ENCODE results near the gene JUND.
A peak's percentile ranks its signal among the peaks of the same experiment; 100 is the strongest.

Gene JUND

GRCh38 chr19:18274219-18274780 is 7.1 kb downstream of the JUND start, which contains the start of gene IQCN:
Gene IQCN (minus strand): TSS chr19:18274452. CDS start chr19:18269478, 4,974 bp downstream.
- H3K27ac ChIP-seq (ENCODE audit: low read length) = peak within 1 kb of the TSS; percentile 80
- H3K4me3 ChIP-seq (ENCODE audit: low read depth in 1 of 2, low read length in 2 of 2) = peak within 1 kb of the TSS in 1 of 2 donors; percentile 37
- peaks cover 10 to 14% of the 10 kb centered on the region in 2 donors for H3K36me3 ChIP-seq (ENCODE audit: control insufficient read depth in 1 of 2, insufficient read depth in 2 of 2, low read length in 2 of 2)
- H3K27me3 ChIP-seq (ENCODE audit: low read depth, low read length) = no peaks in the 10 kb centered on the region
- no peaks in the 10 kb centered on the region for H3K9me3 ChIP-seq (ENCODE audit: control insufficient read depth in 1 of 2, low read length in 2 of 2)
- peaks cover 22 to 49% of the 10 kb centered on the region in 2 donors for H3K4me1 ChIP-seq (ENCODE audit: control insufficient read depth in 1 of 2, insufficient read depth in 2 of 2, low read length in 2 of 2)

- Histone ChIP-seq H3K4me3 (ENCODE audit: low read depth in 1 of 2, low read length in 2 of 2) (no peak overlapping the region), H3K27ac (ENCODE audit: low read length) (no peak overlapping the region), H3K36me3 (ENCODE audit: control insufficient read depth in 1 of 2, insufficient read depth in 2 of 2, low read length in 2 of 2) (peaks cover 4 to 9% of the 10 kb centered on the region in 2 donors), H3K4me1 (ENCODE audit: control insufficient read depth in 1 of 2, insufficient read depth in 2 of 2, low read length in 2 of 2) (peaks cover 17 to 43% of the 10 kb centered on the region in 2 donors), H3K9me3 (ENCODE audit: control insufficient read depth in 1 of 2, low read length in 2 of 2) (no peaks in the 10 kb centered on the region), H3K27me3 (ENCODE audit: low read depth, low read length) (no peaks in the 10 kb centered on the region)
Observed at GRCh38 chr19:18273561-18274218, 7.7 kb downstream of the JUND start.

GRCh38 chr19:18271433-18271841 is 10.0 kb downstream of the JUND start:
- Histone ChIP-seq H3K9me3 (ENCODE audit: control insufficient read depth in 1 of 2, low read length in 2 of 2) (no peaks in the 10 kb centered on the region), H3K27ac (ENCODE audit: low read length) (no peak overlapping the region), H3K36me3 (ENCODE audit: control insufficient read depth in 1 of 2, insufficient read depth in 2 of 2, low read length in 2 of 2) (peaks cover 3 to 18% of the 10 kb centered on the region in 2 donors), H3K4me1 (ENCODE audit: control insufficient read depth in 1 of 2, insufficient read depth in 2 of 2, low read length in 2 of 2) (peaks cover 11 to 23% of the 10 kb centered on the region in 2 donors), H3K27me3 (ENCODE audit: low read depth, low read length) (no peaks in the 10 kb centered on the region), H3K4me3 (ENCODE audit: low read depth in 1 of 2, low read length in 2 of 2) (no peak overlapping the region)

- Histone ChIP-seq H3K27ac (ENCODE audit: low read length) (no peak overlapping the region), H3K4me3 (ENCODE audit: low read depth in 1 of 2, low read length in 2 of 2) (no peak overlapping the region), H3K4me1 (ENCODE audit: control insufficient read depth in 1 of 2, insufficient read depth in 2 of 2, low read length in 2 of 2) (peaks cover 6 to 12% of the 10 kb centered on the region in 2 donors), H3K27me3 (ENCODE audit: low read depth, low read length) (no peaks in the 10 kb centered on the region), H3K9me3 (ENCODE audit: control insufficient read depth in 1 of 2, low read length in 2 of 2) (no peaks in the 10 kb centered on the region), H3K36me3 (ENCODE audit: control insufficient read depth in 1 of 2, insufficient read depth in 2 of 2, low read length in 2 of 2) (peaks cover 5 to 29% of the 10 kb centered on the region in 2 donors)
Observed at GRCh38 chr19:18270326-18270725, 11.1 kb downstream of the JUND start.

- peaks cover 0 to under 1% of the 10 kb centered on the region in 2 donors for H3K4me1 ChIP-seq (ENCODE audit: control insufficient read depth in 1 of 2, insufficient read depth in 2 of 2, low read length in 2 of 2)
- H3K9me3 ChIP-seq (ENCODE audit: control insufficient read depth in 1 of 2, low read length in 2 of 2) = no peaks in the 10 kb centered on the region
- H3K27me3 ChIP-seq (ENCODE audit: low read depth, low read length) = no peaks in the 10 kb centered on the region
- peaks cover 9 to 40% of the 10 kb centered on the region in 2 donors for H3K36me3 ChIP-seq (ENCODE audit: control insufficient read depth in 1 of 2, insufficient read depth in 2 of 2, low read length in 2 of 2)
- no peak overlapping the region for H3K4me3 ChIP-seq (ENCODE audit: low read depth in 1 of 2, low read length in 2 of 2)
- no peak overlapping the region for H3K27ac ChIP-seq (ENCODE audit: low read length)
Observed at GRCh38 chr19:18269070-18269723, 12.2 kb downstream of the JUND start.

- H3K9me3 ChIP-seq (ENCODE audit: control insufficient read depth in 1 of 2, low read length in 2 of 2) = no peaks in the 10 kb centered on the region
- no peaks in the 10 kb centered on the region for H3K27me3 ChIP-seq (ENCODE audit: low read depth, low read length)
- H3K36me3 ChIP-seq (ENCODE audit: control insufficient read depth in 1 of 2, insufficient read depth in 2 of 2, low read length in 2 of 2) = peaks cover 9 to 49% of the 10 kb centered on the region in 2 donors
- no peak overlapping the region for H3K27ac ChIP-seq (ENCODE audit: low read length)
- no peak overlapping the region for H3K4me3 ChIP-seq (ENCODE audit: low read depth in 1 of 2, low read length in 2 of 2)
- H3K4me1 ChIP-seq (ENCODE audit: control insufficient read depth in 1 of 2, insufficient read depth in 2 of 2, low read length in 2 of 2) = no peaks in the 10 kb centered on the region
Observed at GRCh38 chr19:18266771-18267686, 14.4 kb downstream of the JUND start.

GRCh38 chr19:18265582-18265981 is 15.8 kb downstream of the JUND start:
- no peak overlapping the region for H3K27ac ChIP-seq (ENCODE audit: low read length)
- no peaks in the 10 kb centered on the region for H3K9me3 ChIP-seq (ENCODE audit: control insufficient read depth in 1 of 2, low read length in 2 of 2)
- no peak overlapping the region for H3K4me3 ChIP-seq (ENCODE audit: low read depth in 1 of 2, low read length in 2 of 2)
- H3K4me1 ChIP-seq (ENCODE audit: control insufficient read depth in 1 of 2, insufficient read depth in 2 of 2, low read length in 2 of 2) = no peaks in the 10 kb centered on the region
- peaks cover 9 to 49% of the 10 kb centered on the region in 2 donors for H3K36me3 ChIP-seq (ENCODE audit: control insufficient read depth in 1 of 2, insufficient read depth in 2 of 2, low read length in 2 of 2)
- no peaks in the 10 kb centered on the region for H3K27me3 ChIP-seq (ENCODE audit: low read depth, low read length)

GRCh38 chr19:18264971-18265540 is 16.4 kb downstream of the JUND start:
- H3K4me1 ChIP-seq (ENCODE audit: control insufficient read depth in 1 of 2, insufficient read depth in 2 of 2, low read length in 2 of 2) = no peaks in the 10 kb centered on the region
- no peaks in the 10 kb centered on the region for H3K9me3 ChIP-seq (ENCODE audit: control insufficient read depth in 1 of 2, low read length in 2 of 2)
- H3K27ac ChIP-seq (ENCODE audit: low read length) = no peak overlapping the region
- peaks cover 9 to 49% of the 10 kb centered on the region in 2 donors for H3K36me3 ChIP-seq (ENCODE audit: control insufficient read depth in 1 of 2, insufficient read depth in 2 of 2, low read length in 2 of 2)
- no peaks in the 10 kb centered on the region for H3K27me3 ChIP-seq (ENCODE audit: low read depth, low read length)
- no peak overlapping the region for H3K4me3 ChIP-seq (ENCODE audit: low read depth in 1 of 2, low read length in 2 of 2)

GRCh38 chr19:18264137-18264854 is 17.1 kb downstream of the JUND start:
- H3K27me3 ChIP-seq (ENCODE audit: low read depth, low read length) = no peaks in the 10 kb centered on the region
- H3K27ac ChIP-seq (ENCODE audit: low read length) = no peak overlapping the region
- H3K9me3 ChIP-seq (ENCODE audit: control insufficient read depth in 1 of 2, low read length in 2 of 2) = no peaks in the 10 kb centered on the region
- peaks cover 9 to 49% of the 10 kb centered on the region in 2 donors for H3K36me3 ChIP-seq (ENCODE audit: control insufficient read depth in 1 of 2, insufficient read depth in 2 of 2, low read length in 2 of 2)
- H3K4me3 ChIP-seq (ENCODE audit: low read depth in 1 of 2, low read length in 2 of 2) = no peak overlapping the region
- H3K4me1 ChIP-seq (ENCODE audit: control insufficient read depth in 1 of 2, insufficient read depth in 2 of 2, low read length in 2 of 2) = no peaks in the 10 kb centered on the region

- Histone ChIP-seq H3K4me1 (ENCODE audit: control insufficient read depth in 1 of 2, insufficient read depth in 2 of 2, low read length in 2 of 2) (no peaks in the 10 kb centered on the region), H3K4me3 (ENCODE audit: low read depth in 1 of 2, low read length in 2 of 2) (no peak overlapping the region), H3K9me3 (ENCODE audit: control insufficient read depth in 1 of 2, low read length in 2 of 2) (no peaks in the 10 kb centered on the region), H3K36me3 (ENCODE audit: control insufficient read depth in 1 of 2, insufficient read depth in 2 of 2, low read length in 2 of 2) (peaks cover 9 to 49% of the 10 kb centered on the region in 2 donors), H3K27me3 (ENCODE audit: low read depth, low read length) (no peaks in the 10 kb centered on the region), H3K27ac (ENCODE audit: low read length) (no peak overlapping the region)
Observed at GRCh38 chr19:18263324-18264136, 17.9 kb downstream of the JUND start.
